Thyroid gland (tissue), 4 donors: Measurements from ENCODE around the gene ERMP1. TPM values are rescaled to one million over a fixed set of nuclear protein-coding genes. Genes with fewer than 3 reads are reported as not detected.
"Not testable (repeated sequence)": the region's sequence is repeated elsewhere in the genome, so short reads cannot be mapped to it uniquely, and the experiment has no call there.

ENCODE experiments used
- DNase-seq, 2 donors: peaks; one replicate each; pipeline ENCODE4 v3.0.0-alpha.2; 2019
- H3K27ac ChIP-seq, 3 donors: fragments of 200-600 bp; sonication (generic); 1 replicate in 2 of 3; 2 replicates in 1 of 3; pipeline ENCODE4 v1.5.1; 2016 to 2019; ENCODE audit warnings: mild to moderate bottlenecking in 1 of 3, moderate library complexity in 1 of 3
- H3K27me3 ChIP-seq: fragments of 200-600 bp; sonication (generic); one replicate; pipeline ENCODE4 v1.5.1; 2019
- H3K36me3 ChIP-seq, 2 donors: fragments of 200-600 bp; sonication (generic); one replicate each; pipeline ENCODE4 v1.5.1; 2016 to 2019
- H3K4me1 ChIP-seq, 2 donors: fragments of 200-600 bp; sonication (generic); one replicate each; pipeline ENCODE4 v1.5.1; 2017 to 2019
- H3K4me3 ChIP-seq, 3 donors: fragments of 200-600 bp; sonication (generic); replicated peaks in 1 of 3; 1 replicate in 2 of 3; 2 replicates in 1 of 3; pipeline ENCODE4 v1.5.1; 2016; ENCODE audit warnings: mild to moderate bottlenecking in 1 of 3
- H3K9me3 ChIP-seq: fragments of 200-600 bp; sonication (generic); one replicate; pipeline ENCODE4 v1.5.1; 2017
- POLR2A ChIP-seq, 2 donors: fragments of 450-650 bp; IDR thresholded peaks; one replicate each; pipeline ENCODE4 v1.6.1; 2017; ENCODE audit warnings: antibody characterized with exemption in 2 of 2, mild to moderate bottlenecking in 2 of 2, moderate library complexity in 1 of 2
- WGBS, 2 donors: methylation state at CpG; one replicate each; pipeline ENCODE4 v1.1.5; 2017; 5-methylcytosine and 5-hydroxymethylcytosine counted together
- intact Hi-C: fragments of 100-400 bp; cut with DNase I; formaldehyde crosslinking; loops from one replicate; pipeline ENCODE4 v1.15.1; 2023
- total RNA-seq, 4 donors: library from RNA; depleted of rRNA; stranded (reverse); fragments of >200 nt; gene quantifications; one replicate each; pipeline ENCODE4 v1.2.3, GENCODE V29; 2016
- TF ChIP-seq, protein P1 (sequence below), 6 experiments: fragments of 200-600 bp in 3 of 6; fragments of 450-650 bp in 3 of 6; sonication (generic) in 3 of 6; IDR thresholded peaks; one replicate each; pipeline ENCODE4 v1.5.1; 2016 to 2019; ENCODE audit warnings: antibody characterized with exemption in 6 of 6, mild to moderate bottlenecking in 2 of 6, inconsistent platforms in 1 of 6, moderate library complexity in 1 of 6

The ERMP1 gene, protein sequence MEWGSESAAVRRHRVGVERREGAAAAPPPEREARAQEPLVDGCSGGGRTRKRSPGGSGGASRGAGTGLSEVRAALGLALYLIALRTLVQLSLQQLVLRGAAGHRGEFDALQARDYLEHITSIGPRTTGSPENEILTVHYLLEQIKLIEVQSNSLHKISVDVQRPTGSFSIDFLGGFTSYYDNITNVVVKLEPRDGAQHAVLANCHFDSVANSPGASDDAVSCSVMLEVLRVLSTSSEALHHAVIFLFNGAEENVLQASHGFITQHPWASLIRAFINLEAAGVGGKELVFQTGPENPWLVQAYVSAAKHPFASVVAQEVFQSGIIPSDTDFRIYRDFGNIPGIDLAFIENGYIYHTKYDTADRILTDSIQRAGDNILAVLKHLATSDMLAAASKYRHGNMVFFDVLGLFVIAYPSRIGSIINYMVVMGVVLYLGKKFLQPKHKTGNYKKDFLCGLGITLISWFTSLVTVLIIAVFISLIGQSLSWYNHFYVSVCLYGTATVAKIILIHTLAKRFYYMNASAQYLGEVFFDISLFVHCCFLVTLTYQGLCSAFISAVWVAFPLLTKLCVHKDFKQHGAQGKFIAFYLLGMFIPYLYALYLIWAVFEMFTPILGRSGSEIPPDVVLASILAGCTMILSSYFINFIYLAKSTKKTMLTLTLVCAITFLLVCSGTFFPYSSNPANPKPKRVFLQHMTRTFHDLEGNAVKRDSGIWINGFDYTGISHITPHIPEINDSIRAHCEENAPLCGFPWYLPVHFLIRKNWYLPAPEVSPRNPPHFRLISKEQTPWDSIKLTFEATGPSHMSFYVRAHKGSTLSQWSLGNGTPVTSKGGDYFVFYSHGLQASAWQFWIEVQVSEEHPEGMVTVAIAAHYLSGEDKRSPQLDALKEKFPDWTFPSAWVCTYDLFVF
- 10 to 100 TPM; 68.3 to 79.5 (median 75.2) TPM for total RNA-seq

DNA sequence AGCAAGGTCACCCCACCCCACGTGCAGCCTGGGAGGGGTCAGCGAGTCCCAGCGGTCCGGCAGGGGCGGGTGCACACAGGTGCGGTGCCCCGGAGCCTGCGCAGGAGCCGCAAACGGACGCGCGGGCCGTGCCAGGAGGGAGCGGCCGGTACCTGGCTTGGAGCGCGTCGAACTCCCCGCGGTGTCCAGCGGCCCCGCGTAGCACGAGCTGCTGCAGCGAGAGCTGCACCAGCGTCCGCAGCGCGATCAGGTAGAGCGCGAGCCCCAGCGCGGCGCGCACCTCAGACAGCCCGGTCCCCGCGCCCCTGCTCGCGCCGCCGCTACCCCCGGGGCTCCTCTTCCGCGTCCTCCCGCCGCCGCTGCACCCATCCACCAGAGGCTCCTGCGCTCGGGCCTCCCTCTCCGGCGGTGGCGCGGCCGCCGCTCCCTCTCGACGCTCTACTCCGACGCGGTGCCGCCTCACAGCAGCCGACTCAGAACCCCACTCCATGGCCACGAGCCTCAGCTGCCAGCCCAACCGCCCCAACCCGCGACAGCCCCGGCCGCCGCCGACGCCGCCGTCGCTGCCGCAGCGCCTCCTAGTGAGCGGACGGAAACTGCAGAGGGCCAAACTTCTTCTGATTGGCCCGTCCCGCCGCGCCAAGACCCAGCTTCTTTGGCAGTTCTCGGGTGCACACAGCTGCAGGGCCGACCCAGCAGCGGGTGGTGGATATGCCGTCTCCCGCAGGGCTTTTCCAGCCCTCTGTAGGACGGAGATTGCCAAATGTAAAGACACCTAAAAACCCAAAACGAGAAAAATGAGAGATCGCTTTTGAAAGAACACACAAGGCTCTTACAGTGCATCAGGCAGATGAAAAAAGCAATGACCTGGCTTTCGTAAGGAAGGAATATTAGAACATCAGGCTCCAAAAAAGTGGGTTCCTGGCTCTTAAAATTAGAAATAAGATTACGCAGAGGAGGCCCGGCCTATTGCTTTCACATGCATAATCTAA lies at the start of gene ERMP1:
TSS of gene ERMP1 (minus strand) at position 580 of the 992 bp plus-strand sequence. CDS start at position 490, 90 bp downstream.
- WGBS, 2 donors: 3% methylated on average over 32 to 42 of the region's 95 CpGs
- peak; percentile 87 to 91 for DNase-seq
- Histone ChIP-seq H3K27me3 (no peaks in the 10 kb centered on the region), H3K9me3 (no peaks in the 10 kb centered on the region), H3K36me3 (no peaks in the 10 kb centered on the region), H3K4me1 (peaks cover 22 to 27% of the 10 kb centered on the region in 2 donors), H3K4me3 (peak within 1 kb of the TSS; percentile 65 to 95 (median 80)), H3K27ac (peak within 1 kb of the TSS; percentile 71 to 92 (median 89))
- intact Hi-C loops: no loop called here
- TF ChIP-seq POLR2A (IDR thresholded peaks at IDR 0.05): peak; percentile 66 to 88
- TF ChIP-seq, protein P1, sequence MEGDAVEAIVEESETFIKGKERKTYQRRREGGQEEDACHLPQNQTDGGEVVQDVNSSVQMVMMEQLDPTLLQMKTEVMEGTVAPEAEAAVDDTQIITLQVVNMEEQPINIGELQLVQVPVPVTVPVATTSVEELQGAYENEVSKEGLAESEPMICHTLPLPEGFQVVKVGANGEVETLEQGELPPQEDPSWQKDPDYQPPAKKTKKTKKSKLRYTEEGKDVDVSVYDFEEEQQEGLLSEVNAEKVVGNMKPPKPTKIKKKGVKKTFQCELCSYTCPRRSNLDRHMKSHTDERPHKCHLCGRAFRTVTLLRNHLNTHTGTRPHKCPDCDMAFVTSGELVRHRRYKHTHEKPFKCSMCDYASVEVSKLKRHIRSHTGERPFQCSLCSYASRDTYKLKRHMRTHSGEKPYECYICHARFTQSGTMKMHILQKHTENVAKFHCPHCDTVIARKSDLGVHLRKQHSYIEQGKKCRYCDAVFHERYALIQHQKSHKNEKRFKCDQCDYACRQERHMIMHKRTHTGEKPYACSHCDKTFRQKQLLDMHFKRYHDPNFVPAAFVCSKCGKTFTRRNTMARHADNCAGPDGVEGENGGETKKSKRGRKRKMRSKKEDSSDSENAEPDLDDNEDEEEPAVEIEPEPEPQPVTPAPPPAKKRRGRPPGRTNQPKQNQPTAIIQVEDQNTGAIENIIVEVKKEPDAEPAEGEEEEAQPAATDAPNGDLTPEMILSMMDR (IDR thresholded peaks at IDR 0.05): peak; percentile 55 to 95 (median 88)

DNA sequence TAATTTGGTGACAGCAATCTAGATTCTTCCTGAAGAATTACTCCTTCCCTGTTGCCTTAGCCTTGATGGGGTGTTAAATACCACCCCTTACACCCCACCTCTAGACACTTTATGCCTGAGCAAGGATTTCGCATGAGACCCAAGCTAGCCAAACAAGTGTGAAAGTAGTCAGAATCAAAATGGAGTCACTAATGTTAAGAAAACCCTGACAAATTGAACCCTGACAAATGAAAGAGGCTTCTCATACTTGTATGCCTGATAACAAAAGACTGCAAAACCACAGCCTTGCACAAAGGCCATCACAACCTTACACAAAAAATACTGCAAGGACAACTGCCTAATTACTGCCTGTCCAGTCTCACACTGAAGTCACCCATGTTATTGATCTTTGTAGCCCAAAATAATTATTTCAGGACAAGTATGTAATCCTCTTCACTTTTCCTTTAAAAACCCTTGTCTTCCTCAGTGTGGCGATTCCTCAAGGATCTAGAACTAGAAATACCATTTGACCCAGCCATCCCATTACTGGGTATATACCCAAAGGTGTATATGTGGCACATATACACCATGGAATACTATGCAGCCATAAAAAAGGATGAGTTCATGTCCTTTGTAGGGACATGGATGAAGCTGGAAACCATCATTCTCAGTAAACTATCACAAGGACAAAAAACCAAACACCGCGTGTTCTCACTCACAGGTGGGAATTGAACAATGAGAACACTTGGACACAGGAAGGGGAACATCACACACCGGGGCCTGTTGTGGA lies 49.5 kb upstream of the ERMP1 start:
- intact Hi-C loops, H3K27ac ChIP-seq: not testable (repeated sequence)
- WGBS, 2 donors: 96 to 99% methylated on average over 5 of the region's 5 CpGs

DNA sequence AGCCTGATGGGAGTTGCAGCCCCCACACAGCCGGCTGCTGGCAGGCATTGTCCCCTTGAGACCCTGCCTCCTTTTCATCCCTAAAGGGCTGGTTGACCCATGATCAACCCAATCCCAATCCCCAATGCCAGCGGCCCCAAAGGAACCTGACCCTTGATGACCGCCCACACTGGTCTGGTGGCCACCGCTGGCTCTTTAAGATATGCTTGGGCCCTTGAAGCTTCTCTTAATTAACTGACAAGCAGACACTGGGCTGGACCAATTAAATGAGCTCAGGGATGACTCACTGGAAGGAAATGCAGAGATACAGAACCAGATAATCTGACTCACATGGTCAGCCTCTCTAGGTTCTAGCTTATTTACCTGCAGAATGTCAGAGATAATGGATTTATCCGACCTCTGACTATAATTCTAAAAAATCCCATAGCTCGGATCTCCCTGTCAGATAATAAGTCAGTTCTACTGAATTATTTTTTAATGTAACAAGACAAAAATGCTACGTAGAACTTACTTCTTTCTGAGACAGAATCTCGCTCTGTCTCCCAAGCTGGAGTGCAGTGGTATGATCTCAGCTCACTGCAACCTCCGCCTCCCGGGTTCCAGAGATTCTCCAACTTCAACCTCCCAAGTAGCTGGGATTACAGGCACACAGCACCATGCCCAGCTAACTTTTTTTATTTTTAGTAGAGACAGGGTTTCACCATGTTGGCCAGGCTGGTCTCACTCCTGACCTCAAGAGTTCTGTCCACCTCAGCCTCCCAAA lies 46.7 kb upstream of the ERMP1 start:
- WGBS, 2 donors: 87 to 91% methylated on average over 10 of the region's 10 CpGs

More for the DNA sequence above, 49.5 kb upstream of the ERMP1 start:
- DNase-seq, H3K4me3 ChIP-seq, H3K27me3 ChIP-seq, H3K36me3 ChIP-seq, H3K9me3 ChIP-seq: not testable (repeated sequence)
- H3K4me1 ChIP-seq: peaks cover 14 to 25% of the 10 kb centered on the region in 2 donors

DNA sequence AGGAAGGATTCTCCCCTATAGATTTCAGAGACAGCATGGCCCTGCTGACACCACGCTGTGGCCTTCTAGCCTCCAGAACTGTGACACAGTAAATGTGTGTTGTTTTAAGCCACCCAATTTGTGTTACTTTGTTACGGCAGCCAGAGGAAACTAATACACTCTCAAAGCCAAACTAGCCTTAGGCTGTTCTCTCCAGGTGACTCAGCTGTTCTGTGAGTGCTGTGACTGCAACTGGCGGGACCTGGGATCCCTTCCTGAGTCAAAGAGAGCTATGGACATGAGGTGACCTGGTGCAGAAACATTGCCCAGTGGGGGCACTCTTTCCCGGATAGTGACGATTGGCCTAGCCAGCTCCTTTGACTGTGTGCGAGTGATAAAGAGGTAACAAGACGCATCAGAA lies 43.8 kb upstream of the ERMP1 start:
- H3K27ac ChIP-seq: no peak overlapping the region
- H3K36me3 ChIP-seq: no peaks in the 10 kb centered on the region
- TF ChIP-seq, protein P1 (IDR thresholded peaks at IDR 0.05): no peak
- no peak for TF ChIP-seq POLR2A (IDR thresholded peaks at IDR 0.05)
- no peaks in the 10 kb centered on the region for H3K27me3 ChIP-seq
- WGBS, 2 donors: 91 to 96% methylated on average over 7 of the region's 7 CpGs
- no peak overlapping the region for H3K4me3 ChIP-seq
- H3K9me3 ChIP-seq: no peaks in the 10 kb centered on the region
- intact Hi-C loops: no loop called here
- no peaks in the 10 kb centered on the region for H3K4me1 ChIP-seq
- DNase-seq: no peak

More for the DNA sequence above, 46.7 kb upstream of the ERMP1 start:
- intact Hi-C loops: no loop called here
- TF ChIP-seq, protein P1 (IDR thresholded peaks at IDR 0.05): no peak
- TF ChIP-seq POLR2A (IDR thresholded peaks at IDR 0.05): no peak
- Histone ChIP-seq H3K36me3 (no peaks in the 10 kb centered on the region), H3K4me3 (no peak overlapping the region), H3K4me1 (peaks cover 12% of the 10 kb centered on the region in 2 donors), H3K9me3 (no peaks in the 10 kb centered on the region), H3K27me3 (no peaks in the 10 kb centered on the region), H3K27ac (no peak overlapping the region)
- DNase-seq: no peak
